ENCODE results near the gene PCP4. TPM values are rescaled to one million over a fixed set of nuclear protein-coding genes. Genes with fewer than 3 reads are reported as not detected.

PCP4 gene
- polyA plus RNA-seq, 1 donor (not counting 4 experiments of a cell fraction or from before 2014, with no cell fraction given): not detected

- Histone ChIP-seq H3K36me3 (ENCODE audit: control insufficient read depth in 2 of 2, extremely low read depth in 1 of 2, insufficient read depth in 2 of 2, low read length in 2 of 2) (no peaks in the 10 kb centered on the region), H3K9me3 (ENCODE audit: control insufficient read depth, low read depth, low read length) (peaks cover 2% of the 10 kb centered on the region), H3K9me1 (ENCODE audit: control insufficient read depth, extremely low read depth, insufficient read depth, low read length) (no peaks in the 10 kb centered on the region), H3K27me3 (ENCODE audit: control insufficient read depth, extremely low read depth, insufficient read depth, low read length) (no peaks in the 10 kb centered on the region), H2AFZ (ENCODE audit: control insufficient read depth, low read length) (no peak overlapping the region), H3K4me1 (ENCODE audit: control insufficient read depth, extremely low read depth, insufficient read depth, low read length) (no peaks in the 10 kb centered on the region), H4K20me1 (ENCODE audit: control insufficient read depth, extremely low read depth, insufficient read depth, low read length) (no peaks in the 10 kb centered on the region), H3K9ac (ENCODE audit: control insufficient read depth, extremely low read depth, insufficient read depth, low read length) (no peak overlapping the region), H3K4me3 (ENCODE audit: control insufficient read depth in 2 of 3, extremely low read depth in 1 of 3, insufficient read depth in 2 of 3, low read depth in 1 of 3, low read length in 3 of 3) (no peak overlapping the region), H3K27ac (ENCODE audit: control insufficient read depth, insufficient read depth, low read length) (no peak overlapping the region), H3K79me2 (ENCODE audit: control insufficient read depth, insufficient read depth, low read length) (no peaks in the 10 kb centered on the region), H3K4me2 (ENCODE audit: control insufficient read depth, extremely low read depth, insufficient read depth, low read depth, low read length) (no peak overlapping the region)
- dilution Hi-C loops (cut with MboI; ENCODE audit: extremely low pct_ligation_motif_present, low sequenced_read_pairs): no loop called here
- TF ChIP-seq EZH2 (IDR thresholded peaks at IDR 0.05; ENCODE audit: low read length) (no peak), CTCF (optimal IDR thresholded peaks at IDR 0.05 in 1 of 3, IDR thresholded peaks at IDR 0.05 in 1 of 3, conservative IDR thresholded peaks at IDR 0.05 in 1 of 3; ENCODE audit: extremely low read depth in 1 of 3, insufficient read depth in 2 of 3, low read length in 3 of 3) (no peak)
- DNase-seq (ENCODE audit: low read depth, low spot score) (no peak), FAIRE-seq (no peak)
These were observed 109.6 kb downstream of the PCP4 start for GRCh38 chr21:39976800-39977199.

Other genes starting within 250 kb of the PCP4 start
- not detected in 3 replicates for gene IGSF5, start 122.3 kb upstream of the PCP4 start, polyA plus RNA-seq

All from keratinocyte (primary cell).